ENCODE data around the gene C14orf119. TPM values are rescaled to one million over a fixed set of nuclear protein-coding genes. Genes with fewer than 3 reads are reported as not detected.

Gene C14orf119
- total RNA-seq, 1 donor from 2014 or later, result 56.8 TPM

- peak; percentile 87 for TF ChIP-seq CTCF (IDR thresholded peaks at IDR 0.05)
- Mint-ChIP-seq H3K4me3 (ENCODE audit: unreplicated experiment) (no peak overlapping the region), H3K9me3 (ENCODE audit: low read depth) (no peaks in the 10 kb centered on the region), H3K27ac (ENCODE audit: unreplicated experiment) (peak overlapping the region; percentile 57), H3K36me3 (ENCODE audit: low read depth) (peaks cover 33% of the 10 kb centered on the region), H3K27me3 (ENCODE audit: low read depth) (no peaks in the 10 kb centered on the region), H3K4me1 (ENCODE audit: low read depth) (peaks cover 36% of the 10 kb centered on the region)
- no peak for DNase-seq (ENCODE audit: low spot score)
Observed at GRCh38 chr14:23076785-23077408, 18.4 kb upstream of the C14orf119 start.

DNA sequence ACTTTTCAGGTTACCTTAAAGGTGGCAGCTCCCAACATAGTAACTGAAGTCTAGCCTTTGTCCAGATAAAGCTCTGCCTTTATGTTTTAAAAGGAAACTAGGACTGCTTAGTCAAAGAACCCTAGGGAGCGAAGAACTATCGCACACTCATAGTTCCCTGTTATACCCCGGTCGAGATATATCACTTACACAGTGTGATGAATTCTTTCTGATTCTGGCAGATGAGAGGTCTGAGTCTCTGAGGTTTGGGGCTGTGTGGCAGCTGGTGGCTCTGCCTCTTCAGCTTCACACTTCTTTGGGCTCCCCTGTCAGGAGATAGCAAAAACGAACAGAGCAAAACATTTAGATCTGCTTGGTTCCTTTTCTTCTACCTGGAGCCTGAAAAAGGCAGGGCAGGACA is 17.3 kb upstream of the C14orf119 start:
- Mint-ChIP-seq H3K36me3 (ENCODE audit: low read depth) (peaks cover 28% of the 10 kb centered on the region), H3K4me3 (ENCODE audit: unreplicated experiment) (no peak overlapping the region), H3K9me3 (ENCODE audit: low read depth) (no peaks in the 10 kb centered on the region), H3K27me3 (ENCODE audit: low read depth) (no peaks in the 10 kb centered on the region), H3K27ac (ENCODE audit: unreplicated experiment) (peak overlapping the region; percentile 80), H3K4me1 (ENCODE audit: low read depth) (peaks cover 30% of the 10 kb centered on the region)
- DNase-seq (ENCODE audit: low spot score), result no peak
- no peak for TF ChIP-seq CTCF (IDR thresholded peaks at IDR 0.05)

DNA sequence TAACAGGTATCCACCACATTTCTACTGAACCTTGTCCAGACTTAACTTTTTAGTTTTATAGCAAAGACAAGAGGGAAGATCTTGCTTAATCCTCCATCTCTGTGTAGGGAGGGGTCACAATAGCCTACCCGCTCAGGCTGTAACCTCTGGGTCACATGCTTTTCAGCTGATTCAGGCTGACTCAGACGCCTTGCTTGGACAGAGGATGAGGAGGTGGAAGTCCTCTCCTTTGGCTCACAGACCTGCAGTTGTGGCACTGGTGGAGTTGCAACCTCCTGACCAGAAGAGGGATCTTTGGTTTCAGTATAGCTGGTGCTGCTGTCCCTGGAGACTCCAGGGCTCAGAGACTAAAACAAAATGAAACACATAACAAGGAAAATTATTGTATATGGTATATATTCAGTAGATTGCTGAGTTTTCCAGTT is 16.6 kb upstream of the C14orf119 start:
- peak overlapping the region; percentile 80 for H3K27ac Mint-ChIP-seq (ENCODE audit: unreplicated experiment)
- TF ChIP-seq CTCF (IDR thresholded peaks at IDR 0.05), result no peak
- no peak for DNase-seq (ENCODE audit: low spot score)
- no peaks in the 10 kb centered on the region for H3K9me3 Mint-ChIP-seq (ENCODE audit: low read depth)
- H3K4me1 Mint-ChIP-seq (ENCODE audit: low read depth), result peaks cover 30% of the 10 kb centered on the region
- H3K4me3 Mint-ChIP-seq (ENCODE audit: unreplicated experiment), result no peak overlapping the region
- peaks cover 28% of the 10 kb centered on the region for H3K36me3 Mint-ChIP-seq (ENCODE audit: low read depth)
- no peaks in the 10 kb centered on the region for H3K27me3 Mint-ChIP-seq (ENCODE audit: low read depth)

GRCh38 chr14:23079716-23080115 is 15.6 kb upstream of the C14orf119 start:
- Mint-ChIP-seq H3K27ac (ENCODE audit: unreplicated experiment) (peak overlapping the region; percentile 80), H3K4me3 (ENCODE audit: unreplicated experiment) (no peak overlapping the region), H3K36me3 (ENCODE audit: low read depth) (peaks cover 30% of the 10 kb centered on the region), H3K4me1 (ENCODE audit: low read depth) (peaks cover 30% of the 10 kb centered on the region), H3K9me3 (ENCODE audit: low read depth) (no peaks in the 10 kb centered on the region), H3K27me3 (ENCODE audit: low read depth) (no peaks in the 10 kb centered on the region)
- TF ChIP-seq CTCF (IDR thresholded peaks at IDR 0.05), result no peak
- DNase-seq (ENCODE audit: low spot score), result no peak

DNA sequence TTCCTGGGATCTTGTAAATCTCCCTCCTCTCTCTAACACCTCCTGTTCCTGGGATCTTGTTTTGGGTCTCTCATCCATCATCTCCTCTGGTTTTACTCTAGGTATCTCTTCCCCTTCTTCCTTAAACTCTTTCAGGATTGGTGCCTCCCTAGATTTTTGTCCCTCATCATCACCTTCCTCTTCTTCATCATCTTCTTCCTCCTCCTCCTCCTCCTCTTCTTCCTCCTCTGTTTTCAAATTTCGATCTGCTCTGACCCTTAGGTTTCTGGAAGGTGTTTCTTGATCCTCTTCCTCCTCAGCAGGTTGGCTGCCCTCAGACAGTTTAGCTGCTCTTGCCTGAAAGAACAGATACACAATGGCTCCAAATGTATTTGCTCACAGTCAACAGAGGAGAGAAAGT is 14.8 kb upstream of the C14orf119 start:
- TF ChIP-seq CTCF (IDR thresholded peaks at IDR 0.05), result no peak
- Mint-ChIP-seq H3K27me3 (ENCODE audit: low read depth) (no peaks in the 10 kb centered on the region), H3K4me3 (ENCODE audit: unreplicated experiment) (no peak overlapping the region), H3K9me3 (ENCODE audit: low read depth) (no peaks in the 10 kb centered on the region), H3K27ac (ENCODE audit: unreplicated experiment) (peak overlapping the region; percentile 80), H3K4me1 (ENCODE audit: low read depth) (peaks cover 30% of the 10 kb centered on the region), H3K36me3 (ENCODE audit: low read depth) (peaks cover 31% of the 10 kb centered on the region)
- DNase-seq (ENCODE audit: low spot score), result no peak

Data from chondrocyte (in vitro differentiated cells).